ENCODE measurements around the gene HTR3D. TPM values are rescaled to one million over a fixed set of nuclear protein-coding genes. Genes with fewer than 3 reads are reported as not detected.

HTR3D gene
- total and polyA plus RNA-seq, 2 of the 13 experiments (the other 11 are each of a cell fraction or from before 2014, with no cell fraction given): not detected

- in situ Hi-C loops (cut with HindIII; ENCODE audit: extremely low pct_ligation_motif_present, low pct_unique_long_range_greater_than_20kb) (no loop called here), intact Hi-C loops (cut with micrococcal nuclease; ENCODE audit: unreplicated experiment) (no loop called here)
- Histone ChIP-seq H3K9ac (ENCODE audit: insufficient read depth, low read depth, low read length) (no peak overlapping the region), H2AFZ (ENCODE audit: low read length) (no peak overlapping the region), H4K20me1 (ENCODE audit: insufficient read depth, low read length) (no peaks in the 10 kb centered on the region), H3K4me2 (ENCODE audit: low read depth, low read length) (no peak overlapping the region), H3K9me3 (ENCODE audit: low read length) (no peaks in the 10 kb centered on the region), H3K4me1 (ENCODE audit: insufficient read depth, low read length) (no peaks in the 10 kb centered on the region), H3K79me2 (ENCODE audit: insufficient read depth, low read length) (no peaks in the 10 kb centered on the region), H3K4me3 (replicated peaks in 1 of 3; ENCODE audit: insufficient read depth in 1 of 3, low read depth in 2 of 3, low read length in 3 of 3) (no peak overlapping the region), H3K27me3 (ENCODE audit: control insufficient read depth in 1 of 2, insufficient read depth in 2 of 2, low read length in 2 of 2) (peaks cover 0 to 17% of the 10 kb centered on the region in 2 experiments; a peak in 3 of 5 replicates), H3K36me3 (replicated peaks in 1 of 2; ENCODE audit: control insufficient read depth in 1 of 2, insufficient read depth in 2 of 2, low read length in 2 of 2) (no peaks in the 10 kb centered on the region), H3K27ac (ENCODE audit: extremely low read length, insufficient read depth, low read length) (no peak overlapping the region)
- DNase-seq (ENCODE audit: low spot score) (no peak), FAIRE-seq (no peak), ATAC-seq (no peak)
- 45% methylated on average over 5 of the region's 5 CpGs for WGBS (ENCODE audit: low lambda C conversion rate)
- no TSS peak for BruUV-seq (replicated peaks)
- ChIA-PET POLR2A (no interaction called here), CTCF (ENCODE audit: low intra/inter-chr PET ratio, low total read pairs) (no interaction called here)
- no peak for TF ChIP-seq ZNF510 (CRISPR knock-in tag; IDR thresholded peaks at IDR 0.05; ENCODE audit: low read depth)
- no peak for TF ChIP-seq XRCC5 (optimal IDR thresholded peaks at IDR 0.05; ENCODE audit: low read length)
- no peak for TF ChIP-seq MXI1 (IDR thresholded peaks at IDR 0.05; ENCODE audit: borderline replicate concordance, low read depth, low read length)
- no peak for TF ChIP-seq SUZ12 (IDR thresholded peaks at IDR 0.05; ENCODE audit: low read depth, low read length)
- no peak for TF ChIP-seq ZNF687 (CRISPR knock-in tag; IDR thresholded peaks at IDR 0.05)
- no peak for TF ChIP-seq AKNA (CRISPR knock-in tag; IDR thresholded peaks at IDR 0.05; ENCODE audit: borderline replicate concordance)
- no peak for TF ChIP-seq SOX5 (CRISPR knock-in tag; IDR thresholded peaks at IDR 0.05; ENCODE audit: borderline replicate concordance)
- TF ChIP-seq BCL6 (CRISPR knock-in tag; IDR thresholded peaks at IDR 0.05): no peak
- no peak for TF ChIP-seq SIX4 (CRISPR knock-in tag; IDR thresholded peaks at IDR 0.05)
- no peak for TF ChIP-seq MXD4 (CRISPR knock-in tag; IDR thresholded peaks at IDR 0.05)
- TF ChIP-seq NFRKB (IDR thresholded peaks at IDR 0.05): no peak
- TF ChIP-seq MEIS2 (CRISPR knock-in tag; IDR thresholded peaks at IDR 0.05): no peak
- no peak for TF ChIP-seq ZBTB33 (CRISPR knock-in tag; IDR thresholded peaks at IDR 0.05)
- TF ChIP-seq POLR2G (IDR thresholded peaks at IDR 0.05; ENCODE audit: low read depth, low read length): no peak
Observed at GRCh38 chr3:184045995-184046394, 14.5 kb downstream of the HTR3D start.

Data from HepG2 (cell line).